Fibroblast of skin of right quadriceps (primary cell): ENCODE data around the gene SELL.
"Not testable (repeated sequence)": the region's sequence is repeated elsewhere in the genome, so short reads cannot be mapped to it uniquely, and the experiment has no call there.

Experiments used
- DNase-seq: peaks from one replicate; pipeline ENCODE4 v3.0.0-alpha.2; 2013

The SELL gene

GRCh38 chr1:169711469-169712308 is at the start of gene SELL:
Gene SELL, minus strand, starts transcription at chr1:169711620. Its CDS starts 122 bp downstream, at chr1:169711498.
- peak; percentile 54 for DNase-seq

- DNase-seq: no peak
Observed at GRCh38 chr1:169759038-169759437, 47.6 kb upstream of the SELL start.

GRCh38 chr1:169753549-169753948 is 42.1 kb upstream of the SELL start:
- DNase-seq: no peak

- DNase-seq: no peak
Observed at GRCh38 chr1:169750041-169750440, 38.6 kb upstream of the SELL start.

- no peak for DNase-seq
Observed at GRCh38 chr1:169746550-169746949, 35.1 kb upstream of the SELL start.

- DNase-seq: peak; percentile 23
Observed at GRCh38 chr1:169745015-169745861, 33.8 kb upstream of the SELL start.

- peak; percentile 78 for DNase-seq
Observed at GRCh38 chr1:169741666-169742394, 30.4 kb upstream of the SELL start.

- no peak for DNase-seq
Observed at GRCh38 chr1:169739980-169740379, 28.6 kb upstream of the SELL start.

GRCh38 chr1:169733924-169734323 is 22.5 kb upstream of the SELL start, which contains the start of gene SELE:
Gene SELE, minus strand, starts transcription at chr1:169734079. Its CDS starts 467 bp downstream, at chr1:169733612.
- DNase-seq: no peak

- no peak for DNase-seq
Observed at GRCh38 chr1:169731446-169731845, 20.0 kb upstream of the SELL start.

- no peak for DNase-seq
Observed at GRCh38 chr1:169729991-169730390, 18.6 kb upstream of the SELL start.

GRCh38 chr1:169727307-169727706 is 15.9 kb upstream of the SELL start:
- no peak for DNase-seq

- DNase-seq: no peak
Observed at GRCh38 chr1:169726851-169727250, 15.4 kb upstream of the SELL start.

- DNase-seq: no peak
Observed at GRCh38 chr1:169725930-169726329, 14.5 kb upstream of the SELL start.

- no peak for DNase-seq
Observed at GRCh38 chr1:169724168-169724567, 12.7 kb upstream of the SELL start.

- no peak for DNase-seq
Observed at GRCh38 chr1:169723763-169724162, 12.3 kb upstream of the SELL start.

- no peak for DNase-seq
Observed at GRCh38 chr1:169722779-169723178, 11.4 kb upstream of the SELL start.

GRCh38 chr1:169715100-169715499 is 3.7 kb upstream of the SELL start:
- not testable (repeated sequence) for DNase-seq

GRCh38 chr1:169713090-169713489 is 1.7 kb upstream of the SELL start:
- DNase-seq: not testable (repeated sequence)

- no peak for DNase-seq
Observed at GRCh38 chr1:169712309-169712631, 850 bp upstream of the SELL start.

- no peak for DNase-seq
Observed at GRCh38 chr1:169708647-169709046, 2.8 kb downstream of the SELL start.

- no peak for DNase-seq
Observed at GRCh38 chr1:169707912-169708604, 3.4 kb downstream of the SELL start.

GRCh38 chr1:169704797-169705196 is 6.6 kb downstream of the SELL start:
- DNase-seq: no peak
